GM12864 (cell line): ENCODE data around the gene RAB3C.

ENCODE experiments used
- DNase-seq: peaks from one replicate; pipeline ENCODE4 v3.0.0-alpha.2; 2011; ENCODE audit warnings: low read depth
- H3K4me3 ChIP-seq: 2 replicates; pipeline ENCODE4 v1.5.1; 2011; ENCODE audit warnings: mild to moderate bottlenecking, low read depth, low read length, control low read depth
- TF ChIP-seq, protein P1 (sequence below): IDR thresholded peaks from 2 replicates; pipeline ENCODE4 v1.5.1; 2011; ENCODE audit warnings: low read depth, mild to moderate bottlenecking, moderate library complexity, low read length, control low read depth, inconsistent platforms; ENCODE audit errors: missing control alignments

RAB3C gene

DNA sequence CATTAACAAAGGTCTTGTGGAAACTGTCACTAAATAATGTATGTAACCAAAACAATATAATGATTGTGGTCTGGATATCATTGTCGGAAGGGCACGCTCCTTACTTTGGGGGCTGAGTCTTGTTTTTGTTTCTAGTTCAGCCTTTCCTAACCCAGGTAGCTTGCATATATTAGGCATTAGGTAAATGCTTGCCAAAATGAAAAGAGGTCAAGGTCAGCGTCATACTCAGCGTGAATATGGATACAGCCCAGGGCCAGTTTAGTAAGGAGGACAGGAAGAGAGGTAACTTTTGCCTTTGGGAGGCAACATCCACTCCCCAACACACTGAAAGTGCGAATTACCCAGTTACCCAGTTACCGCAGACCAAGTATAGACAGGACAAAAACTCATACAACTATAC lies 171.4 kb downstream of the RAB3C start:
- TF ChIP-seq, protein P1, sequence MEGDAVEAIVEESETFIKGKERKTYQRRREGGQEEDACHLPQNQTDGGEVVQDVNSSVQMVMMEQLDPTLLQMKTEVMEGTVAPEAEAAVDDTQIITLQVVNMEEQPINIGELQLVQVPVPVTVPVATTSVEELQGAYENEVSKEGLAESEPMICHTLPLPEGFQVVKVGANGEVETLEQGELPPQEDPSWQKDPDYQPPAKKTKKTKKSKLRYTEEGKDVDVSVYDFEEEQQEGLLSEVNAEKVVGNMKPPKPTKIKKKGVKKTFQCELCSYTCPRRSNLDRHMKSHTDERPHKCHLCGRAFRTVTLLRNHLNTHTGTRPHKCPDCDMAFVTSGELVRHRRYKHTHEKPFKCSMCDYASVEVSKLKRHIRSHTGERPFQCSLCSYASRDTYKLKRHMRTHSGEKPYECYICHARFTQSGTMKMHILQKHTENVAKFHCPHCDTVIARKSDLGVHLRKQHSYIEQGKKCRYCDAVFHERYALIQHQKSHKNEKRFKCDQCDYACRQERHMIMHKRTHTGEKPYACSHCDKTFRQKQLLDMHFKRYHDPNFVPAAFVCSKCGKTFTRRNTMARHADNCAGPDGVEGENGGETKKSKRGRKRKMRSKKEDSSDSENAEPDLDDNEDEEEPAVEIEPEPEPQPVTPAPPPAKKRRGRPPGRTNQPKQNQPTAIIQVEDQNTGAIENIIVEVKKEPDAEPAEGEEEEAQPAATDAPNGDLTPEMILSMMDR, result no peak

GRCh38 chr5:58755397-58755796 lies 172.5 kb downstream of the RAB3C start:
- TF ChIP-seq, protein P1, result no peak
- no peak overlapping the region for H3K4me3 ChIP-seq
- no peak for DNase-seq

More for the DNA sequence above, 171.4 kb downstream of the RAB3C start:
- DNase-seq, result no peak
- no peak overlapping the region for H3K4me3 ChIP-seq

GRCh38 chr5:58759745-58760144 lies 176.9 kb downstream of the RAB3C start:
- H3K4me3 ChIP-seq, result peak overlapping the region; percentile 12; the same call in 1 of the 2 replicates
- TF ChIP-seq, protein P1, result no peak
- DNase-seq, result peak; percentile 19

DNA sequence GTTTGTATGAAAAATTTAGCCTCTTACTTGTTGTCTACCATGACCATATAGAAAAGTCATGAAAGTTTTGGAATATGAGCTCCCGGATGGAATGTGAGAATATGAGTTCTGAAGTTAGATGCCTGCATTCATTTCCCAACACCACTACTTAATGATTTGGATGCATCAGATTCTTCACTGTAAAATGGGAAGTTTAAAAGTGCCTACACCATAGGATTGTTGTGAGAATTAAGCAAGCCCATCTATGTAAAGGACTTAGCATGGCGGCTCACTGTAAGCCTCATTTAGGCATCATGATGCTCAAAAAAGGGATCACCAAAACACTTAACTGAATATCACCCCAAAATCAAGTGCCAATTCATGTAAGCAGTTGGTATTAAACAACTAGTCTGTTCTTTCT lies 177.3 kb downstream of the RAB3C start:
- no peak overlapping the region; the same call in 1 of the 2 replicates for H3K4me3 ChIP-seq
- no peak for DNase-seq
- TF ChIP-seq, protein P1, result no peak

- no peak for DNase-seq
- no peak overlapping the region for H3K4me3 ChIP-seq
- TF ChIP-seq, protein P1, result no peak
Observed at GRCh38 chr5:58761407-58761806, 178.5 kb downstream of the RAB3C start.

DNA sequence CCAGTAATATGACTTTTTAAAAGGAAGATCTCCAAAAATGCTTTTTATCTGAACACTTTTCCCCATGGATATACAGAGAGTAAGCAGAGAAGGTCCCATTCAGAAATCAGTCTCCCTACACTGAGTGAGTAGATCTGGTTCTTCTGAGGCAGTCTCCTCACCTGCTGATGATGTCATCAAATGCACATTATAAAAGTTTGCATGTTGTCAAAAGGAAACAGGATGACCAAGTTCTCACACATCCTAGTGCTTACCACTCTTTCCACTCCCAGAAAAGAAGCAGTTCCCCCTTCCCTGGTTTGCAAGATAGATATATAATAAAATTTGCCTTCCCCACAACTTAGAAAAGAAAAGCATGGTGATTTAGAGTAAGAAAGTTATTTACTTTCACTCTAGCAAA lies 180.5 kb downstream of the RAB3C start:
- TF ChIP-seq, protein P1, result no peak
- no peak overlapping the region for H3K4me3 ChIP-seq
- no peak for DNase-seq

DNA sequence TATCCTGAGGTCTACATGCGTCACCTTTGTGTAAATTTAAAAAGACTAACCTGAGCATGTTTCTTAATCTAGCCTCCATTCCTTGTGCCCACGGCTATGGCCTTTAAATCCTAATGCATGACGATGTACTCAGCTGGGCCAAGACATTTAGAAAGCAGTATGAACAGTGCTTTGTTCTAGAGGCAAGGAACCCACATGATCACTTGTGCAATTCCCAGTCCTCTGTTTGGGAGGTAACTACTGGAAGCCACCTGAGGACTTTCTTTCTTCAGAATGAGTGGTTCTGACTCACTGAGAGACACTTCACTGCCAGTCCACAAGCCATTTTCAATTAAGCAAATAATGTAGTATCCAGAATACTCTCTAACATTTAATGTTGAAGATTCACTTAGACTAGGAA lies 181.3 kb downstream of the RAB3C start:
- TF ChIP-seq, protein P1, result no peak
- no peak overlapping the region for H3K4me3 ChIP-seq
- DNase-seq, result no peak
